ENCODE results near the gene HS3ST5. TPM values are rescaled to one million over a fixed set of nuclear protein-coding genes. Genes with fewer than 3 reads are reported as not detected.

Gene HS3ST5
- total RNA-seq, 1 experiment from 2014 or later: 14.4 TPM

- WGBS (ENCODE audit: extremely low coverage, insufficient read length, low lambda C conversion rate): no CpG with 5 or more reads among the region's 3 CpGs
- Mint-ChIP-seq H3K36me3 (ENCODE audit: insufficient read depth in 1 of 3, low read depth in 3 of 3) (peaks cover 0 to 15% (median 8%) of the 10 kb centered on the region in 3 experiments; a peak in 4 of 7 replicates), H3K9me3 (no peaks in the 10 kb centered on the region), H3K4me1 (peaks cover 74 to 77% of the 10 kb centered on the region in 2 experiments), H3K27ac (peak overlapping the region; percentile 21 to 97 (median 95)), H3K27me3 (ENCODE audit: low read depth) (no peaks in the 10 kb centered on the region), H3K4me3 (peak overlapping the region in 1 of 2 experiments; percentile 30; a peak in 2 of 5 replicates)
- H2BK5ac ChIP-seq (ENCODE audit: insufficient read length, low read length): no peak overlapping the region
- no peaks in the 10 kb centered on the region for H3K79me2 ChIP-seq (ENCODE audit: insufficient read depth, low read length)
- H3K4ac ChIP-seq (ENCODE audit: low read depth, low read length): no peak overlapping the region
- H4K5ac ChIP-seq (ENCODE audit: insufficient read length, low read depth, low read length): no peak overlapping the region
- H2BK15ac ChIP-seq (ENCODE audit: low read depth, low read length): no peak overlapping the region
- no peak overlapping the region for H3T11ph ChIP-seq (ENCODE audit: low read length)
- no peak overlapping the region for H2BK20ac ChIP-seq (ENCODE audit: low read depth, low read length, poor library complexity, severe bottlenecking)
- H3K79me1 ChIP-seq (ENCODE audit: insufficient read depth, low read depth, low read length, poor library complexity, severe bottlenecking): no peaks in the 10 kb centered on the region
- TF ChIP-seq, protein P1, sequence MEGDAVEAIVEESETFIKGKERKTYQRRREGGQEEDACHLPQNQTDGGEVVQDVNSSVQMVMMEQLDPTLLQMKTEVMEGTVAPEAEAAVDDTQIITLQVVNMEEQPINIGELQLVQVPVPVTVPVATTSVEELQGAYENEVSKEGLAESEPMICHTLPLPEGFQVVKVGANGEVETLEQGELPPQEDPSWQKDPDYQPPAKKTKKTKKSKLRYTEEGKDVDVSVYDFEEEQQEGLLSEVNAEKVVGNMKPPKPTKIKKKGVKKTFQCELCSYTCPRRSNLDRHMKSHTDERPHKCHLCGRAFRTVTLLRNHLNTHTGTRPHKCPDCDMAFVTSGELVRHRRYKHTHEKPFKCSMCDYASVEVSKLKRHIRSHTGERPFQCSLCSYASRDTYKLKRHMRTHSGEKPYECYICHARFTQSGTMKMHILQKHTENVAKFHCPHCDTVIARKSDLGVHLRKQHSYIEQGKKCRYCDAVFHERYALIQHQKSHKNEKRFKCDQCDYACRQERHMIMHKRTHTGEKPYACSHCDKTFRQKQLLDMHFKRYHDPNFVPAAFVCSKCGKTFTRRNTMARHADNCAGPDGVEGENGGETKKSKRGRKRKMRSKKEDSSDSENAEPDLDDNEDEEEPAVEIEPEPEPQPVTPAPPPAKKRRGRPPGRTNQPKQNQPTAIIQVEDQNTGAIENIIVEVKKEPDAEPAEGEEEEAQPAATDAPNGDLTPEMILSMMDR (conservative IDR thresholded peaks at IDR 0.05): no peak
- H2BK120ac ChIP-seq (ENCODE audit: low read depth, low read length, poor library complexity, severe bottlenecking): no peak overlapping the region
- H4K8ac ChIP-seq (replicated peaks; ENCODE audit: insufficient read length, low read depth, low read length): no peak overlapping the region
- H3K9me3 ChIP-seq (ENCODE audit: control insufficient read depth, low read depth, low read length): no peaks in the 10 kb centered on the region
- H4K91ac ChIP-seq (ENCODE audit: insufficient read length, low read depth, low read length): no peak overlapping the region
- H3K18ac ChIP-seq (ENCODE audit: insufficient read length, low read depth, low read length): no peak overlapping the region
- no peak for DNase-seq
- no peak overlapping the region for H3K9ac ChIP-seq (ENCODE audit: extremely low read depth, insufficient read length, low read length)
- no peak overlapping the region for H3K4me2 ChIP-seq (ENCODE audit: insufficient read depth, insufficient read length, low read length)
- H2AFZ ChIP-seq (ENCODE audit: low read length): no peak overlapping the region
- no peak overlapping the region for H2BK12ac ChIP-seq (ENCODE audit: insufficient read length, low read depth, low read length)
- no peak overlapping the region for H3K14ac ChIP-seq (ENCODE audit: insufficient read depth, low read length)
- H3K56ac ChIP-seq (ENCODE audit: insufficient read length, low read depth, low read length): no peak overlapping the region
- no peak overlapping the region for H3K27ac ChIP-seq (ENCODE audit: insufficient read length, low read depth, low read length)
- no peaks in the 10 kb centered on the region for H3K23me2 ChIP-seq (ENCODE audit: insufficient read length, low read depth, low read length, poor library complexity, severe bottlenecking)
- H2AK5ac ChIP-seq (ENCODE audit: insufficient read length, low read length): no peak overlapping the region
- no peaks in the 10 kb centered on the region for H4K20me1 ChIP-seq (ENCODE audit: control insufficient read depth, insufficient read depth, insufficient read length)
- H3K23ac ChIP-seq (ENCODE audit: insufficient read length, low read depth, low read length): no peak overlapping the region
- H3K27me3 ChIP-seq (ENCODE audit: insufficient read depth, low read length): no peaks in the 10 kb centered on the region
- H3K4me1 ChIP-seq (ENCODE audit: insufficient read depth, low read length): peaks cover 8% of the 10 kb centered on the region
Measured at GRCh38 chr6:114281496-114281895, 61.3 kb downstream of the HS3ST5 start.
